ENCODE data around the gene TUBA3E. TPM values are rescaled to one million over a fixed set of nuclear protein-coding genes. Genes with fewer than 3 reads are reported as not detected.
"Not testable (repeated sequence)": the region's sequence is repeated elsewhere in the genome, so short reads cannot be mapped to it uniquely, and the experiment has no call there.

The TUBA3E gene
- total RNA-seq, 1 donor from 2014 or later, result 1.2 TPM

DNA sequence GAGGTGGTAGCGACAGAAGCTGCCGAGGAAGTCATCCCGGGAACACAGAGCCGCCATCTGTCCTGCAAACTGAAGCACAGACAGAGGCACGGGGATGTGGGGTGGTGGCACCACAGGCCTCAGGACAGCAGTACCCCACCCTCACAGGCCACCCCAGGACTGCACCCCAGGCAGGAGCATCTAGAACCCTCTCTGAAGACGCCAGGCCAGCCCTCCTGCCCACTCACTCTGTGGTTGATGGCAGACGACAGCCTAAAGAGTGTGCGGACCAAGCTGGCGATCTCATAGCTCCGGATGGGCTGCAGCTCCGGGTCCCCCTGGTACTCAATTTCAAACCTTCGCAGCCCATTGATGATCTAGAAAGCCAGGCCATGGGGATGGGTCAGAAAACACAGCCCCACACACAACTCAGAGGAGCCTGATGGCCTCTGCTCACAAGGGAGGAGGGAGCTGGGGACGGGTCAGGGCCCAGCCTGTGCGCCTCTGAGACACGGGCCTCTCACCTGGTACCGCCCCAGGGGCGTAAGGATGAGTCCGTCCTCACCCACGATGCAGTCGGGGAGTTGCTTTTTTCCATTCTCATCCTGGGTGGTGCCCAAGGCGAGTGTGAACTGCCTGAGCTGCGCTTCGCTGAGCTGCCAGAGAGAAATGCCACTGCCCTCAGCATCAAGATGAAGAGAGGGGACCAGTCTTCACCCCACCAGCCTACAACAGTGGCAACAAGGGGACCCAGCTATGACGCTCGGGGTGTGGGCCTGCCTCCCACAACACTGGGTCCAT is 45.2 kb downstream of the TUBA3E start:
- intact Hi-C loops (cut with DNase I), result no loop called here
- DNase-seq (ENCODE audit: low spot score), result no peak

DNA sequence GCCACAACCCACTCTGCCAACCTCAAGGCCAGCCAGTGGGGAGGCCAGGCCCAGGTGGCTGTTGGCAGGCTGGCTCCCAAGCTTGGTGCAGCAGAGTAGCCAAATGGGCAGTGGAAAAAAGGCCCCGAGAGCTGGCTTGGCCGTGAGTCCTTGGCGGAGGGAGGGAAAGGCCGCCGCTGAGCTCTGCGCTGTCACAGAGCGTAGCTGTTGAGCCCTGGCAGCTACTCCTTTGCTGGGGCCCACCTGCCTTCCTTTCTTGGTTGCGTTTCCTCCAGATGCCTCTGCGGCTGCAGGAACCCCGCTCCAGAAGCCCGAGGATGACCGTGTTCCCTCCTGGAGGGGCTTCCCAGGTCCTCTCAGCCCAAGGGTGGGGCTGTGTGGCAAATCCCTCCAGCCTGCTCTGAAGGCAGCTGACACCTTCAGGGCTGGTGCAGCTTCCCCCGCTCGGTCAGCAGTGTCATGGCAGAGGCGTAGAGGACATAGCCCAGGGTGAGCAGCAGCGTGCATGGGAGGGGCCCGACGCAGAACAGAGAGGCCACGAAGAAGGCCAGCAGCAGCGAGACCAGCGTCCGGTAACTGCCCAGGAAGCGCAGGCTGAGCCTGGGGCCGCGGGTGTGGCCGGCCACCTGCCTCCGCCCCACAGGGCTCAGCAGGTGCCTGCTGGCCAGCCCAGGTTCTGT is 46.0 kb downstream of the TUBA3E start:
- DNase-seq (ENCODE audit: low spot score); intact Hi-C loops (cut with DNase I): not testable (repeated sequence)

DNA sequence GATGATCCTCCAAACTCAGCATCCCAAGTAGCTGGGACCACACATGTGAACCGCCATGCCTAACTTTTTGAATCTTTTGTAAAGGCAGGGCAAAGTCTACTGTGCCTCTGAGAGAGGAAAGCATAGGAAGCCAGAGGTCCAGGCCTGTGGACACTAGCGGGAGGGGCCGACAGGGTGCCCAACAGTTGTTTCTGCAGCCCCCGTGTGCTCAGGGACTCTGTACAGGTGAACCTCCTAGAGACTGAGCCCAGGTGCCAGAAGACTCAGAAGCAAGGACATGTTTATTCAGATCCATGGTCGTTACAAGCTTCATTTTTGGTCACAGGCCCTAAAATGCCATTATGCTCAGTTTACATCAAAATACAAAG is 47.1 kb downstream of the TUBA3E start:
- peak; percentile 51 for DNase-seq (ENCODE audit: low spot score)
- intact Hi-C loops (cut with DNase I), result not testable (repeated sequence)

DNA sequence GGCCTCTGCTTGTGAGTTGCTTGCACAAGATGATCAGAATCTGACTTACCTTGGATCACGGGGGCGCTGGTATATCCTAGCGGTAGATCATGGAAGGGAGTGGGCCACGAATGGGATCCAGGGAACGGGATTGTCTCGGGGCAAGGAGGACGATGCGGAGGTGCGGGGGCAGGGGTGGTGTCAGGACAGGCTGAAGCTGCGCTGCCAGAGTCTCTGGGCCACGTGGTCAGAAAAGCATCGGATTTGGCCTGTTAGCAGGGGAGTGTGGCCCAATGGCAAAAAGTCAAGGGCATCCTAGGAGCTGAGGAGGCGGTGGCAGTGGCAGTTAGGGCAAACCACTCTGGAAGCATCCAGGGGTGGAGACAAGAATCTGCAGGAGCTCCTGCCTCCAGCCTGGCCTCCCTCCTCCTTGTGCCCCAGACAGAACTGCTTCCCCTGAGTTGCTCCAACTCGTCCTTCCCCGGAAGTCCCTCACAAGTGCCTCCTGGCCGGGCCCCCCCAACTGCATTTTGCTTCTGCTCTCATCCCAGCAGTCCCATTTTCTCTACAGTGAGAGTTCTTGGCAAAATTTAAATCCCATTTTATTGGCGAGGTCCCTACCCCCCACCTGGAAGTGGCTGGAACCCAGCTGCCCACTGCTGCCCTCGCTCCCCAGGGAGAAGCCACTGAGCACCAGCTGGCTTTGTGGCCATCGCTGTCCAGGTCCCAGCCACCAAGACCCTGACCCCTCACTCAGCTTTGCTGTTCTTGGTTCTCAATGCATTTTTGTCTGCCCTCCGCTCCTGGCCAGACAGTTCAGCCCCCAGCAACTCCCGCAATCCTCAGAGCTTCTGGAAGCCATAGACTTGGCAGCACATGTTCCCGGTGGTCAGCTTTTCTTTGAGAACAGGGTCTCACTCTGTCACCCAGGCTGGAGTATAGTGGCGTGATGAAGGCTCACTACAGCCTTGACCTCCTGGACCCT is 47.8 kb downstream of the TUBA3E start:
- DNase-seq (ENCODE audit: low spot score), result peak; percentile 71
- intact Hi-C loops (cut with DNase I), result no loop called here

DNA sequence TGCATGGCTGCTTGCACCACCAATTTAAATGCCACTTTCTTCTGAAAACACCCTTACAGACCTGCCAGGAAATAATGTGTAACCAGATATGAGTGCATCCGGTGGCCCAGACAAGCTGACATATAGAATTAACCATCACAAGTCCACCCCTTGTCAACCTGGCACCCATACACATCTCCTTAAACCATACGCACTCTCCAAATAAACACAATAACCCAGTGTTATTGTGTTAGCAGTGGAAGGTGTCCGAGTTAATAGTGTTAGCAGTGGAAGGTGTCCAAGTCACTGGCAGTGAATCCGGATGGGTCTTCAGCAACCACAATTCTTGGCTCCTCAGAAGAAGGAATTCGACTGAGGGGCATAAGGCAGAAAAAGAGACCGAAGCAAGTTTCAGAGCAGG is 49.7 kb downstream of the TUBA3E start:
- DNase-seq (ENCODE audit: low spot score); intact Hi-C loops (cut with DNase I): not testable (repeated sequence)

DNA sequence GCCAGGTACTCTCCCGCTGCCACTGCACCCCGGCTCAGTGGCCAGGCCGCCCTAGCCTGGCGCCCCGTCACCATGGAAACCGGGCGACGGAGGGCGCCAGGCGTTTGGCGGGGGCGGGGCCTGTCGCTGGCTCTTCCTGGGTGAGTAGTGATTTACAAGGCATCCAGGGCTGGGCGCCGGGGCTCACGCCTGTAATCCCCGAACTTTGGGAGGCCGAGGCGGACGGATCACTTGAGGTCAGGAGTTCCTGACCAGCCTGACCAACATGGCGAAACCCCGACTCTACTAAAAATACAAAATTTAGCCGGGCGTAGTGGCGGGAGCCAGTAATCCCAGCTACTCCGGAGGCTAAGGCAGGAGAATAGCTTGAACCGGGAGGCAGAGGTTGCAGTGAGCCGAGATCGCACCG is 53.2 kb downstream of the TUBA3E start, which contains the start of gene CCDC74B:
Gene CCDC74B (minus strand): TSS at position 107 of the 409 bp plus-strand sequence. CDS start 116 bp downstream, outside the sequence.
- intact Hi-C loops (cut with DNase I), result not testable (repeated sequence)
- peak; percentile 74 for DNase-seq (ENCODE audit: low spot score)

DNA sequence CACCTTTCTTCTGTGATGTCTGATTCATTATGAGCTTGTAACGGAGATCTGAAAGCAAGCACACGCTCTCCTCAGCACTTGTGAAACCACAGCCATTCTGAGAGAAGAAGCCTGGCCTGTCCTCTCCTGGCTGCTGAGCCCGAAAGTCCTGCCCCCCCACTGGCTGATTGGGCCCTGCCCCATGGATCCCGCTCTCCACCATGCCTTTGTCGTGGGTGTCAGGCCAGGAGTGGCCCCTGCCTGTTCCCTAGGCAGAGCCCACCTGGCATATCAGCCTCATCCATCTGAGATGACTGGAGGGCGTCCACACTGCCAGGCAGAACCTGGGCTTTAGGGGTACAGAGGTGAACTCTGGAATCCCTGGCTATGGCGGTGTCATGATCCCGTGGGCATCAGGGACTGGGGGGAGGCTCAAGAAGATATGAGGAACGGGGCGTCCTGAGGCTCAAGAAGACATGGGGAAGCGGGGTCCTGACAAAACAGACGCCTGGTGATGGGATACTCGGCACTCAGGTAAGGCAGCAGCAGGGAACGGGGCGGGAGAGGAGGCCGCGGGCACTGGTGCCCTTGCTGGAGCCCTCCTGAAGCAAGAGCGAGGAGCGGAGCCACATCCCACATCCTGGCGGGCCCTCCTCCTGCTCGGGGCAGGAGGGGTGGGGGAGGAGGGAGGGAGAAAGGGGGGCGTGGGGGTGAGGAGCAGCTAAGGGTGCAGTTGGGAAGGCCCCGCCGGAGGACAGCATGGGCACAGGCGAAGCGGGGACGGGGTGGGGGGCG is 54.8 kb downstream of the TUBA3E start:
- peak; percentile 62 for DNase-seq (ENCODE audit: low spot score)
- intact Hi-C loops (cut with DNase I), result not testable (repeated sequence)

DNA sequence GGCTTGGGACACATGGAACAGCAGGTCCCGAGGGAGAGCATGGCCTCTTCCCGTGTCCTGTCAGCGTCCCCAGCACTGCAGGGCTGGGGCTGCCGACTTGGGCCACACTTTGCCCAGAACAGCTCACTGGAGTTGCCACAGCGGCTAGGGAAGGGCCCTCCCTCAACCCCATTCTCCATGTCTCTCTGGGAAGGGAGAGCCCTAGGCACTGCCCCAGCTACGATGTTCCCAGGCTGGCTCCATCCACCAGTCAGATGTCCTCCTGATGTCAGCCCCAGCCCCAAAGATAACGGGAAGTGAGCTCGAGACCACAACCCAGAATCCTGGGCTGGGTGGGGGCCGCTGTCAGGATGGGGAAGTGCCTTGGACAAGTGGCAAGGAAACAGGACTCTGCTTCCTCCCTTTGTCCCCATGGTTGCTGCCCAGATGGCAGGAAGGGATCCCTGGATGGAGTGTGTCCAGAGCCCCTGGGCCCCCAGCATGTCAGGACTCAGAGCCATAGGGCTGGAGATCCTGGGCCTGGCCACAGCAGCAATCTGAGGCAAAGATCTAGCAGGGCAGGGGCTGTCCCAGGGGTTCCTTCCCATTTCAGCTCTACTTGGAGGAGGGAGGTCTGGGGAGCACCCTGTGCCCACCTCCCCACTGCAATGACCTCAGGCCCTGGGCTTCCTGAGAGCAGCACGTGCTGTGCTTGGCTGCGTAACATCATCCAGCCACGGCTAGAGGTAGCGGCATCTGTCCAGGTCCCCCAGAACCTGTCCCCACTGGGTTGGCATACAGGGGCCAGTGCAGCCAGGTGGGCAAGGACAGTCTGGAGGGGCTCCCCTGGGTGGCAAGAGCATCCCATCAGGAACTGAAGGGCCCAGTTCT is 55.6 kb downstream of the TUBA3E start:
- peak; percentile 71 for DNase-seq (ENCODE audit: low spot score)
- intact Hi-C loops (cut with DNase I), result not testable (repeated sequence)

Other genes starting within 250 kb of the TUBA3E start
- gene RAB6C, start 218.8 kb downstream of the TUBA3E start, total RNA-seq, result not detected
- not detected for gene POTEF, start 69.2 kb downstream of the TUBA3E start, total RNA-seq
- 0.81 TPM for gene CCDC74B, start 53.3 kb downstream of the TUBA3E start, total RNA-seq
- 22.5 TPM for gene SMPD4, start 16.8 kb downstream of the TUBA3E start, total RNA-seq
- gene MZT2B, start 16.2 kb downstream of the TUBA3E start, total RNA-seq, result 253 TPM
- gene IMP4, start 144.5 kb upstream of the TUBA3E start, total RNA-seq, result 60.7 TPM
- gene PTPN18, start 157.6 kb upstream of the TUBA3E start, total RNA-seq, result 13.4 TPM

All from cardiac septum (tissue), 1 donor.